Measurements from ENCODE around the gene RPH3AL.
A peak's percentile ranks its signal among the peaks of the same experiment; 100 is the strongest.

The RPH3AL gene

GRCh38 chr17:385178-385835 is 32.7 kb upstream of the RPH3AL start:
- peak overlapping the region; percentile 96 for H2BK120ac ChIP-seq (ENCODE audit: low read depth, low read length)
- peak overlapping the region; percentile 99 for H2BK12ac ChIP-seq (ENCODE audit: low read length)
- peak overlapping the region; percentile 92 for H3K4ac ChIP-seq (ENCODE audit: low read length)
- H2AK5ac ChIP-seq (ENCODE audit: low read depth, low read length): peak overlapping the region; percentile 70
- H3K9me3 ChIP-seq (replicated peaks in 1 of 2; ENCODE audit: control insufficient read depth in 2 of 2, insufficient read depth in 1 of 2, low read depth in 1 of 2, low read length in 2 of 2): peaks cover 4% of the 10 kb centered on the region in 2 donors
- peak overlapping the region; percentile 91 for H2BK15ac ChIP-seq (ENCODE audit: low read length)
- H3K9ac ChIP-seq (ENCODE audit: low read depth, low read length, poor library complexity): peak overlapping the region; percentile 88
- H3K4me2 ChIP-seq (ENCODE audit: insufficient read depth, low read length, poor library complexity, severe bottlenecking): peak overlapping the region; percentile 99
- H3K14ac ChIP-seq (ENCODE audit: low read length): peak overlapping the region; percentile 51
- H3K27ac ChIP-seq (replicated peaks; ENCODE audit: low read length): peak overlapping the region; percentile 21
- peak overlapping the region; percentile 99 for H3K18ac ChIP-seq (ENCODE audit: low read length)
- H3K27me3 ChIP-seq (ENCODE audit: control insufficient read depth in 3 of 3, insufficient read depth in 3 of 3, low read depth in 1 of 3, low read length in 3 of 3): peaks cover 0 to 15% (median 0%) of the 10 kb centered on the region in 3 experiments
- peak overlapping the region; percentile 63 for H3K23ac ChIP-seq (ENCODE audit: low read depth, low read length, poor library complexity)
- peak overlapping the region; percentile 40 to 69 for H3K4me3 ChIP-seq (ENCODE audit: low read length in 2 of 2)
- H2BK5ac ChIP-seq (ENCODE audit: low read length): peak overlapping the region; percentile 94
- H4K8ac ChIP-seq (ENCODE audit: low read depth, low read length): no peak overlapping the region
- H2AFZ ChIP-seq (ENCODE audit: low read length): peak overlapping the region; percentile 85
- DNase-seq (ENCODE audit: low spot score): peak; percentile 47
- peak overlapping the region; percentile 69 for H4K91ac ChIP-seq (ENCODE audit: low read depth, low read length, poor library complexity)
- peaks cover 31 to 36% of the 10 kb centered on the region in 2 donors for H3K4me1 ChIP-seq (ENCODE audit: control insufficient read depth in 2 of 2, insufficient read depth in 1 of 2, low read depth in 1 of 2, low read length in 2 of 2)
- no CpG with 5 or more reads among the region's 70 CpGs for WGBS, 2 donors (ENCODE audit: extremely low coverage in 2 of 2, insufficient read length in 2 of 2, insufficient replicate concordance in 1 of 2)
- H3K36me3 ChIP-seq (replicated peaks in 1 of 2; ENCODE audit: control insufficient read depth in 2 of 2, insufficient read depth in 2 of 2, low read length in 2 of 2): no peaks in the 10 kb centered on the region
- peaks cover 2% of the 10 kb centered on the region for H3K79me1 ChIP-seq (ENCODE audit: low read depth, low read length)

- H3K4me1 ChIP-seq (ENCODE audit: control insufficient read depth in 2 of 2, insufficient read depth in 1 of 2, low read depth in 1 of 2, low read length in 2 of 2): peaks cover 31 to 36% of the 10 kb centered on the region in 2 donors
- peak overlapping the region; percentile 94 for H2BK5ac ChIP-seq (ENCODE audit: low read length)
- H3K9ac ChIP-seq (ENCODE audit: low read depth, low read length, poor library complexity): peak overlapping the region; percentile 88
- peak overlapping the region; percentile 63 for H3K14ac ChIP-seq (ENCODE audit: low read length)
- peak overlapping the region; percentile 98 for H2BK120ac ChIP-seq (ENCODE audit: low read depth, low read length)
- peaks cover 0 to 11% (median 0%) of the 10 kb centered on the region in 3 experiments for H3K27me3 ChIP-seq (ENCODE audit: control insufficient read depth in 3 of 3, insufficient read depth in 3 of 3, low read depth in 1 of 3, low read length in 3 of 3)
- H3K27ac ChIP-seq (replicated peaks; ENCODE audit: low read length): no peak overlapping the region
- H3K4ac ChIP-seq (ENCODE audit: low read length): peak overlapping the region; percentile 92
- peak overlapping the region; percentile 40 to 69 for H3K4me3 ChIP-seq (ENCODE audit: low read length in 2 of 2)
- H4K91ac ChIP-seq (ENCODE audit: low read depth, low read length, poor library complexity): no peak overlapping the region
- no CpG with 5 or more reads among the region's 37 CpGs for WGBS, 2 donors (ENCODE audit: extremely low coverage in 2 of 2, insufficient read length in 2 of 2, insufficient replicate concordance in 1 of 2)
- H3K23ac ChIP-seq (ENCODE audit: low read depth, low read length, poor library complexity): peak overlapping the region; percentile 63
- no peak overlapping the region for H4K8ac ChIP-seq (ENCODE audit: low read depth, low read length)
- peak overlapping the region; percentile 85 for H2AFZ ChIP-seq (ENCODE audit: low read length)
- H2AK5ac ChIP-seq (ENCODE audit: low read depth, low read length): peak overlapping the region; percentile 96
- H2BK15ac ChIP-seq (ENCODE audit: low read length): peak overlapping the region; percentile 91
- DNase-seq (ENCODE audit: low spot score): no peak
- H3K9me3 ChIP-seq (replicated peaks in 1 of 2; ENCODE audit: control insufficient read depth in 2 of 2, insufficient read depth in 1 of 2, low read depth in 1 of 2, low read length in 2 of 2): peaks cover 4% of the 10 kb centered on the region in 2 donors
- H3K79me1 ChIP-seq (ENCODE audit: low read depth, low read length): peaks cover 2% of the 10 kb centered on the region
- peak overlapping the region; percentile 99 for H2BK12ac ChIP-seq (ENCODE audit: low read length)
- H3K4me2 ChIP-seq (ENCODE audit: insufficient read depth, low read length, poor library complexity, severe bottlenecking): peak overlapping the region; percentile 99
- no peaks in the 10 kb centered on the region for H3K36me3 ChIP-seq (replicated peaks in 1 of 2; ENCODE audit: control insufficient read depth in 2 of 2, insufficient read depth in 2 of 2, low read length in 2 of 2)
- H3K18ac ChIP-seq (ENCODE audit: low read length): peak overlapping the region; percentile 99
These were observed 32.1 kb upstream of the RPH3AL start for GRCh38 chr17:384622-385177.

- Histone ChIP-seq H3K4ac (ENCODE audit: low read length) (no peak overlapping the region), H3K18ac (ENCODE audit: low read length) (peak overlapping the region; percentile 94), H3K4me1 (ENCODE audit: control insufficient read depth in 2 of 2, insufficient read depth in 1 of 2, low read depth in 1 of 2, low read length in 2 of 2) (peaks cover 31 to 37% of the 10 kb centered on the region in 2 donors), H3K4me2 (ENCODE audit: insufficient read depth, low read length, poor library complexity, severe bottlenecking) (peak overlapping the region; percentile 23), H4K8ac (ENCODE audit: low read depth, low read length) (peak overlapping the region; percentile 87), H2BK5ac (ENCODE audit: low read length) (peak overlapping the region; percentile 91), H3K9ac (ENCODE audit: low read depth, low read length, poor library complexity) (no peak overlapping the region), H2BK12ac (ENCODE audit: low read length) (peak overlapping the region; percentile 77), H3K4me3 (ENCODE audit: low read length in 2 of 2) (no peak overlapping the region), H3K23ac (ENCODE audit: low read depth, low read length, poor library complexity) (peak overlapping the region; percentile 19), H3K14ac (ENCODE audit: low read length) (peak overlapping the region; percentile 63), H2BK15ac (ENCODE audit: low read length) (peak overlapping the region; percentile 76), H4K91ac (ENCODE audit: low read depth, low read length, poor library complexity) (peak overlapping the region; percentile 44), H2BK120ac (ENCODE audit: low read depth, low read length) (peak overlapping the region; percentile 98), H3K36me3 (replicated peaks in 1 of 2; ENCODE audit: control insufficient read depth in 2 of 2, insufficient read depth in 2 of 2, low read length in 2 of 2) (no peaks in the 10 kb centered on the region), H3K9me3 (replicated peaks in 1 of 2; ENCODE audit: control insufficient read depth in 2 of 2, insufficient read depth in 1 of 2, low read depth in 1 of 2, low read length in 2 of 2) (peaks cover 4% of the 10 kb centered on the region in 2 donors), H2AK5ac (ENCODE audit: low read depth, low read length) (peak overlapping the region; percentile 96), H3K27me3 (ENCODE audit: control insufficient read depth in 3 of 3, insufficient read depth in 3 of 3, low read depth in 1 of 3, low read length in 3 of 3) (peaks cover 0 to 7% (median 0%) of the 10 kb centered on the region in 3 experiments), H3K27ac (replicated peaks; ENCODE audit: low read length) (no peak overlapping the region), H2AFZ (ENCODE audit: low read length) (peak overlapping the region; percentile 8), H3K79me1 (ENCODE audit: low read depth, low read length) (peaks cover 2% of the 10 kb centered on the region)
- DNase-seq (ENCODE audit: low spot score): no peak
- no CpG with 5 or more reads among the region's 19 CpGs for WGBS, 2 donors (ENCODE audit: extremely low coverage in 2 of 2, insufficient read length in 2 of 2, insufficient replicate concordance in 1 of 2)
These were observed 31.4 kb upstream of the RPH3AL start for GRCh38 chr17:383771-384621.
